Esophagus squamous epithelium (tissue), 4 donors: ENCODE results near the gene SVBP.

ENCODE experiments used
- POLR2A ChIP-seq, 4 donors: fragments of 450-650 bp; IDR thresholded peaks; one replicate each; pipeline ENCODE4 v1.6.1; 2017; ENCODE audit warnings: antibody characterized with exemption in 4 of 4, mild to moderate bottlenecking in 4 of 4, moderate library complexity in 3 of 4
- TF ChIP-seq, protein P1 (sequence below), 6 experiments: fragments of 450-650 bp in 4 of 6; fragments of 200-600 bp in 2 of 6; sonication (generic) in 2 of 6; IDR thresholded peaks; one replicate each; pipeline ENCODE4 v1.5.1; 2016 to 2019; ENCODE audit warnings: antibody characterized with exemption in 6 of 6, mild to moderate bottlenecking in 4 of 6, moderate library complexity in 4 of 6

DNA sequence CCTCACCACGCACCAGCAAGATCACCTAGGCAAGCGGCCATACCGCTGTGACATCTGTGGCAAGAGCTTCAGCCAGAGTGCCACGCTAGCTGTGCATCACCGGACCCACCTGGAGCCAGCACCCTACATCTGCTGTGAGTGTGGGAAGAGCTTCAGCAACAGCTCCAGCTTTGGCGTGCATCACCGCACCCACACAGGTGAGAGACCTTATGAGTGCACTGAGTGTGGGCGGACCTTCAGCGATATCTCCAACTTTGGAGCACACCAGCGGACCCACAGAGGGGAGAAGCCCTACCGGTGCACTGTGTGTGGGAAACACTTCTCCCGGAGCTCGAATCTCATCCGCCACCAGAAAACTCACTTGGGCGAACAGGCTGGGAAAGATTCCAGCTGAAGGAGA is 34.2 kb upstream of the SVBP start:
- TF ChIP-seq, protein P1, sequence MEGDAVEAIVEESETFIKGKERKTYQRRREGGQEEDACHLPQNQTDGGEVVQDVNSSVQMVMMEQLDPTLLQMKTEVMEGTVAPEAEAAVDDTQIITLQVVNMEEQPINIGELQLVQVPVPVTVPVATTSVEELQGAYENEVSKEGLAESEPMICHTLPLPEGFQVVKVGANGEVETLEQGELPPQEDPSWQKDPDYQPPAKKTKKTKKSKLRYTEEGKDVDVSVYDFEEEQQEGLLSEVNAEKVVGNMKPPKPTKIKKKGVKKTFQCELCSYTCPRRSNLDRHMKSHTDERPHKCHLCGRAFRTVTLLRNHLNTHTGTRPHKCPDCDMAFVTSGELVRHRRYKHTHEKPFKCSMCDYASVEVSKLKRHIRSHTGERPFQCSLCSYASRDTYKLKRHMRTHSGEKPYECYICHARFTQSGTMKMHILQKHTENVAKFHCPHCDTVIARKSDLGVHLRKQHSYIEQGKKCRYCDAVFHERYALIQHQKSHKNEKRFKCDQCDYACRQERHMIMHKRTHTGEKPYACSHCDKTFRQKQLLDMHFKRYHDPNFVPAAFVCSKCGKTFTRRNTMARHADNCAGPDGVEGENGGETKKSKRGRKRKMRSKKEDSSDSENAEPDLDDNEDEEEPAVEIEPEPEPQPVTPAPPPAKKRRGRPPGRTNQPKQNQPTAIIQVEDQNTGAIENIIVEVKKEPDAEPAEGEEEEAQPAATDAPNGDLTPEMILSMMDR (IDR thresholded peaks at IDR 0.05), result no peak
- TF ChIP-seq POLR2A (IDR thresholded peaks at IDR 0.05), result no peak
